C4-2B (cell line): ENCODE measurements around the gene PREX1.

Source experiments
- H3K27ac ChIP-seq: fragments of 450-650 bp; 2 replicates; pipeline ENCODE4 v1.5.1; 2017
- ZFX ChIP-seq: fragments of 450-650 bp; IDR thresholded peaks from 2 replicates; pipeline ENCODE4 v1.6.1; 2017
- TF ChIP-seq, protein P1 (sequence below): fragments of 450-650 bp; conservative IDR thresholded peaks from 2 replicates; pipeline ENCODE4 v1.5.1; 2017; ENCODE audit warnings: mild to moderate bottlenecking

Gene PREX1

DNA sequence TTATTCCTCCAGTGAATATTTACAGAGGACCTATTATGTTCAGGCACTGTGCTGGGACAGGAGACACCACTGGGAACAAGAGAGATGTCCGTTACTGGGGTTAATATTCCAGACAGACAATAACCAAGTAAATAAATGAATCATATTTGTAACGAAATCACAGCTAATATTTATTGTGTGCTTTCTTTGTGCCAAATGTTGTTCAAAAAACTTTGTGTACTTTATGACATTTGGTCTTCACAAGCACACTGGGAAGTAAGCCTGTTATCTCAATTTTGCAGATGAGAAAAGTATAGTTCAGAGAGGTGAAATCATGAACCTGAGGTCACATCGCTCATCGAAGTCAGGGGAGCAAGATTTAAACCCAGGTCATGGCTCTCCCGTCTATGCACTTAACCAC, 36.5 kb upstream of the PREX1 start:
- TF ChIP-seq, protein P1, sequence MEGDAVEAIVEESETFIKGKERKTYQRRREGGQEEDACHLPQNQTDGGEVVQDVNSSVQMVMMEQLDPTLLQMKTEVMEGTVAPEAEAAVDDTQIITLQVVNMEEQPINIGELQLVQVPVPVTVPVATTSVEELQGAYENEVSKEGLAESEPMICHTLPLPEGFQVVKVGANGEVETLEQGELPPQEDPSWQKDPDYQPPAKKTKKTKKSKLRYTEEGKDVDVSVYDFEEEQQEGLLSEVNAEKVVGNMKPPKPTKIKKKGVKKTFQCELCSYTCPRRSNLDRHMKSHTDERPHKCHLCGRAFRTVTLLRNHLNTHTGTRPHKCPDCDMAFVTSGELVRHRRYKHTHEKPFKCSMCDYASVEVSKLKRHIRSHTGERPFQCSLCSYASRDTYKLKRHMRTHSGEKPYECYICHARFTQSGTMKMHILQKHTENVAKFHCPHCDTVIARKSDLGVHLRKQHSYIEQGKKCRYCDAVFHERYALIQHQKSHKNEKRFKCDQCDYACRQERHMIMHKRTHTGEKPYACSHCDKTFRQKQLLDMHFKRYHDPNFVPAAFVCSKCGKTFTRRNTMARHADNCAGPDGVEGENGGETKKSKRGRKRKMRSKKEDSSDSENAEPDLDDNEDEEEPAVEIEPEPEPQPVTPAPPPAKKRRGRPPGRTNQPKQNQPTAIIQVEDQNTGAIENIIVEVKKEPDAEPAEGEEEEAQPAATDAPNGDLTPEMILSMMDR = no peak
- no peak for TF ChIP-seq ZFX
- H3K27ac ChIP-seq = no peak overlapping the region

DNA sequence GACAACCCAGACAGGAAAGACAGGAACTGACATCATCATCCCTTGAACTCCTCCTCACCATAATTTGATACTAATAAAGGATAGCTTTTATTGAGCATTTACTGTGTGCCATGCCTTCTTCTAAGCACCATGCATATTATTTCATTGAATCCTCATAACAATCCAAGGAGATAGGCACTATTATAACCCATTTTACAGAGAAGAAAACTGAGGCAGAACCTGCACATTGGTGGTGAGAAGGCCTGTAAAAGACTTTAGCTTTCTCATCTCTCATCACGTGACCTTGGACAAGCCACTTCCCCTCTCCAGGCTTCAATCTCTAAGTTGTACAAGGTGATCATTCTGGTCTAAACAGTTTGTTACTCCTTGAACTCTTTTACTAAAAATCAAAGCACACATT, 34.5 kb upstream of the PREX1 start:
- no peak for TF ChIP-seq ZFX
- TF ChIP-seq, protein P1 = no peak
- H3K27ac ChIP-seq = no peak overlapping the region

DNA sequence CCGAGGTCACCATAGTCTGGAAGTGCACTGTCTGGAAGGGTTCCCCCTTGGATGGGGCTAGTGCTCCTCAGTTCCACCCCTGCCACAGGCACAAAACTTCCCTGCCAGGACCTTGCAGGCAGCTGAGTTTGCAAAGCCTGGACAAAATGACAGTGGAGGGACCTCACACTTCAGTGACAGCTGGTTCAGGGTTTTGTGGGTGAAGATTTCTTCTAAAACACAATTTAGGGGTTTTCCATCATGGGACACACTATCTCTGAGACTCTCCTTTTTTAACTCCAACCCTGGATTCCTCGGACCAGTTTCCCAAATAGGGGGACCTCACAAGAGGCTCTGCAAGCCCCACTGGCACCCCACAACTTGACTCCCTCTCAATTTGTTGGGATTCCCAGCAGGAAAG, 33.6 kb upstream of the PREX1 start:
- H3K27ac ChIP-seq = no peak overlapping the region
- no peak for TF ChIP-seq ZFX
- TF ChIP-seq, protein P1 = no peak

DNA sequence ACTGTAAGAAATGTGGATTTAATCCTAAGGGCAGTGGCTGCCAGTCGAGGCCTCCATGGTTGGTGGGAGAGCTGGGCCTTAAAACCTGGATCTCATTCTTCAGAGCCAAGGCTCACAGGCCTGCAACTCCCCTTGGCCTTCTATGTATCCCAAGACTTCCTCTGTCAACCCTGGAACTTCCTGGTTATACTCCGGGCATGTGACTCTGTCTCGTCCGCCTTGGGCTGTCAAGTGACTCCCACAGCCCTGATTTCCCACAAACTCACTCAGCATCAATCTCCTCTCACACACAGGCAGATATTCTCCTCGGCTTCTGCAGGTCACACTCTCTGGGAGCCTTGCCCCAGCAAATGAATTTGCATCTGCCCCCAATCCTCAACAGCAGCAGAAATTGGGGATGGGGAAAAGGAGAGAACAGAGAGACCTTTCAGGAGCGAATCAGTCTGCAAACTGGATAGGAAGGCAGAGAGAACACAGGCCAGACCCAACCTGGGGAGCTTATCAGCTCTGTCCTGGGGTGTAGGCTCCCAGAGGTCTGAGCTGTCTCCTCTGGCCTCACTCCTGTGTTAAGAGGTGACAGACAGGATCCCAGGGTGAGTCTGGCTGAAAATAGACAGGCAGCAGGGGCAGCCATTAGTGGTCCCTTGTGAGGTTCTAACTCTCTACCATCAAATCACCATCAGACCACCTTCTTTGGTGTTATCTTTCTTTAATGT, 30.4 kb upstream of the PREX1 start:
- TF ChIP-seq, protein P1 = no peak
- TF ChIP-seq ZFX = no peak
- no peak overlapping the region for H3K27ac ChIP-seq

DNA sequence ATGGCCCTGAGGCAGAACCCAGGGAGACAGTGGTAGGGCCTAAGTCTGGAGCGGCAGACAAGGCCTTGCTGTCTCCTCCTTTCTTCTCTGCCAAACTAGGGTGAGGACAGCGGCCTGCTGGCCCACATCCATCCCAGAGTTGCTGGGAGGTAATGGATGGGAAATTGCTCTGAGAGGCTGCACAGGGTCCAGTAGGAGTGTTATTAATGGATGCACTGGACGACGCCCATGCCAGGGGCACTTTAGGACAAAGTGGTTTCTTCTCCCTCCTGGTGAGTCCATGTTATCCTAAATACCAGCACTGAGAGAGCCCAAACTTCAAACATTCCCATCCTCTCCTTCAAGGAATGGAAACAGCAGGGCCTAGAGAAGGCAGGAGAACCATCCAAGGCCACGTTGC, 28.3 kb upstream of the PREX1 start:
- H3K27ac ChIP-seq = no peak overlapping the region
- no peak for TF ChIP-seq ZFX
- TF ChIP-seq, protein P1 = no peak

DNA sequence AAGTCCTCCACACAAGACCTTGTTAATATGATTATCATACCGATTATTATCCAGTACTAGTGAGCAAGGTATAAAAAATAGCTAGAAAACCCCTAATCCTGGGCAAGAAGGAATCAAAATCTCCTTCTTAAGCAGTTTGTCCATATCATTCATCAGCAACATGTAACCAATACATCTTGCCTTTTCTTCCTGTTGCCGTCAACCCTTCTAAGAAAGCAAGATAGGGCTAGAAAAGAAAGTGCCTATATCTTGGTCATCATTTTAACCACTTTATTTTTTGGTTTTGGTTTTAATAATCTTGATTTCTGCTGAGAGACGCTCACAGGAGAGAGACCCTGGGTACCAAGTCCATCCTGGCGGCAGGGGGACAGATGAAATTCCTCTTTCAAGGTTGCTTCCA, 27.2 kb upstream of the PREX1 start:
- H3K27ac ChIP-seq = no peak overlapping the region
- TF ChIP-seq, protein P1 = no peak
- TF ChIP-seq ZFX = no peak

DNA sequence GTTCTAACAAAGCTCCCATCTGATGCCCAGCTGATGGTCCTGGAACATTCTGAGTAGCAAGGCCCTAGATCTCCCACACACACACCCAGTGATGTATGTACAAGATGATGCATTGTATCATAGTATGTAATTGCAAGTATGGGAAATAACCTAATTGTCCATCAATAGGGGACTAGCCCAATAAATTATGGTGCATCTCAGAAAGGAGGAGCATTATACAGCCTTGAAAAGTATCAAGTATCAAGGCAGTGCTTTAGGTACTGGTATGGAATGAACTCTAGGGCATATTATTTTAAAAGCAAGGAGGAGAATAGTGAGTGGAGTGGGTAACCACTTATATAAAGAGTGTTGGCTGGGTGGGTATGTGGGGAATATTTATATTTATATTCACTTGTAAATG, 24.8 kb upstream of the PREX1 start:
- no peak overlapping the region for H3K27ac ChIP-seq
- no peak for TF ChIP-seq ZFX
- TF ChIP-seq, protein P1 = no peak
